BJ (cell line): ENCODE data around the gene GALNT11. TPM values are rescaled to one million over a fixed set of nuclear protein-coding genes. Genes with fewer than 3 reads are reported as not detected.
A peak's percentile ranks its signal among the peaks of the same experiment; 100 is the strongest.

Experiments used
- CTCF ChIA-PET: fragments of 350-600 bp; formaldehyde crosslinking; extraction: SDS; loops from one replicate; lab custom pipeline; 2021; ENCODE audit warnings: antibody characterized with exemption, inconsistent platforms; lab: Yijun Ruan, JAX
- POLR2A ChIA-PET: fragments of 300-600 bp; sonication (Branson Sonifier 250); formaldehyde crosslinking; extraction: SDS; loops from one replicate; lab custom pipeline; 2021; ENCODE audit warnings: antibody characterized with exemption; lab: Charles Lee
- DNase-seq: peaks from one replicate; pipeline ENCODE4 v3.0.0-alpha.2; 2011; ENCODE audit warnings: low read depth
- H3K27me3 ChIP-seq: 2 replicates; pipeline ENCODE4 v1.6.0; 2011; ENCODE audit warnings: low read length; ENCODE audit not compliant: control insufficient read depth, insufficient read depth
- H3K36me3 ChIP-seq: 2 replicates; pipeline ENCODE4 v1.5.1; 2011; ENCODE audit warnings: low read length; ENCODE audit not compliant: control insufficient read depth, insufficient read depth
- H3K4me3 ChIP-seq: 2 replicates; pipeline ENCODE4 v1.5.1; 2011; ENCODE audit warnings: low read depth, mild to moderate bottlenecking, control low read depth, low read length
- CTCF ChIP-seq: IDR thresholded peaks from 2 replicates; pipeline ENCODE4 v1.5.1; 2011; ENCODE audit warnings: low read depth, mild to moderate bottlenecking, control low read depth, inconsistent platforms, low read length, moderate library complexity; ENCODE audit not compliant: insufficient read depth
- polyA minus RNA-seq: library from RNA; depleted of rRNA, polyadenylated mRNA; stranded (reverse); fragments of >200 nt; gene quantifications from 2 replicates; pipeline ENCODE4 v1.2.3, GENCODE V29; 2011; rRNA and poly(A)+ RNA removed
- polyA plus RNA-seq: library from polyadenylated mRNA; depleted of rRNA; stranded (reverse); fragments of >200 nt; gene quantifications from 2 replicates; pipeline ENCODE4 v1.2.3, GENCODE V29; 2011; rRNA removed

The GALNT11 gene
- polyA plus RNA-seq (18.7 and 28.8 TPM in 2 replicates), polyA minus RNA-seq (7.7 and 9.3 TPM in 2 replicates)

- Histone ChIP-seq H3K27me3 (no peaks in the 10 kb centered on the region), H3K4me3 (peak within 1 kb of the TSS; percentile 73), H3K36me3 (peaks cover 3% of the 10 kb centered on the region)
- no peak for TF ChIP-seq CTCF
- POLR2A ChIA-PET, result no interaction called here
- CTCF ChIA-PET, result interaction anchor here (1.0 to 1.3 kb wide), 2 partner anchors 13 to 16 kb away, joined by 4 read pairs; no protein-coding TSS in a partner anchor
- peak; percentile 20 for DNase-seq
Observed at GRCh38 chr7:152025077-152025936, at the start of gene GALNT11. Gene GALNT11 (plus strand): TSS chr7:152025674. CDS start chr7:152094228, 68,554 bp downstream.

GRCh38 chr7:151978616-151979015 lies 46.9 kb upstream of the GALNT11 start:
- Histone ChIP-seq H3K4me3 (no peak overlapping the region), H3K27me3 (no peaks in the 10 kb centered on the region), H3K36me3 (no peaks in the 10 kb centered on the region)
- no peak for DNase-seq
- POLR2A ChIA-PET, result interaction anchor here (0.7 kb wide), 1 partner anchor 29 kb away, joined by 4 read pairs; no protein-coding TSS in a partner anchor
- TF ChIP-seq CTCF, result no peak
- CTCF ChIA-PET, result no interaction called here

GRCh38 chr7:151981223-151981622 lies 44.3 kb upstream of the GALNT11 start:
- H3K4me3 ChIP-seq, result no peak overlapping the region
- DNase-seq, result no peak
- POLR2A ChIA-PET, result no interaction called here
- CTCF ChIA-PET, result interaction anchor here (0.5 kb wide), 1 partner anchor 271 kb away, joined by 3 read pairs; no protein-coding TSS in a partner anchor
- H3K36me3 ChIP-seq, result no peaks in the 10 kb centered on the region
- no peak for TF ChIP-seq CTCF
- H3K27me3 ChIP-seq, result no peaks in the 10 kb centered on the region; the same call in 1 of the 2 replicates

- Histone ChIP-seq H3K4me3 (no peak overlapping the region), H3K36me3 (no peaks in the 10 kb centered on the region), H3K27me3 (peaks cover 2% of the 10 kb centered on the region)
- ChIA-PET CTCF (no interaction called here), POLR2A (no interaction called here)
- no peak for TF ChIP-seq CTCF
- DNase-seq, result no peak
Observed at GRCh38 chr7:151982806-151983205, 42.7 kb upstream of the GALNT11 start.

- POLR2A ChIA-PET, result no interaction called here
- TF ChIP-seq CTCF, result no peak
- CTCF ChIA-PET, result interaction anchor here (1.2 kb wide), 1 partner anchor 22 kb away, joined by 3 read pairs; no protein-coding TSS in a partner anchor
- no peak for DNase-seq
- H3K4me3 ChIP-seq, result no peak overlapping the region
- peaks cover 2% of the 10 kb centered on the region for H3K27me3 ChIP-seq
- no peaks in the 10 kb centered on the region for H3K36me3 ChIP-seq
Observed at GRCh38 chr7:151984612-151985011, 40.9 kb upstream of the GALNT11 start.
